ENCODE data around the gene LRWD1.
A peak's percentile ranks its signal among the peaks of the same experiment; 100 is the strongest.

LRWD1 gene

DNA sequence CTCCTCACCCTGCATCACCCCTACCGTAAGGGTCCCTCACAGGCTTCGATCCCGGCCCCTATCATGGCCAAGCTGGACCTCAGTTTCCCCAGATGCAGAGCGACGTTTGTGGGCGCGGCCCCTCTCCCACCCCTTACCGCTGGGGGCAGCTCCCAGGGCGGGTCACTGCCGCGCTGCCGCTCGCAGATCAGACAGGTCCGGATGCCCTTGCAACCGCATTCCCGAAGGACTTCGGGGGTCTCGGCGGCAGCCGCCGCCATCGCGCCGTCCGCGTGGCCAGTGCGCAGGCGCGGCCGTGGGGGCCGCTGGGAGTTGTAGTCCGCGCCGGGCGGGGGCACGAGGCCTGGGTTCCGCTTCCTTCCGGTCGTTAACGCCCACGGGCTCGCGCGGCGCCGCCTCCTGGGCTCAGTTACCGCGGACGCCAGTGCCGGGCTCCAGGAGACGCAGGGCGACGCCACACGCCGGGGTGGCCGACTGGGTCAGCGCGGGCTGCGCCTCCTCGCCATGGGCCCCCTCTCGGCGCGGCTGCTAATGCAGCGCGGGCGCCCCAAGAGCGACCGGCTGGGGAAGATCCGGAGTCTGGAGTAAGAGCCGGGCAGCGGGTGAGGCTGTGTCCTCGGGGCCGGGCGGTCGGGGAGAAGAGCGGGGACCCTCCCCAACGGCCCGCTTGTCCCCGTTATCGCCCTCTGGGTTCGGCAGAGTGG is at the start of gene LRWD1, which contains the start of gene ALKBH4:
Gene LRWD1, plus strand, starts transcription at position 408 of the 704 bp plus-strand sequence. Its CDS starts 97 bp downstream, at position 505.
Gene ALKBH4, minus strand, starts transcription at position 287 of the 704 bp plus-strand sequence. Its CDS starts 27 bp downstream, at position 260.
- peak; percentile 34 for DNase-seq

DNA sequence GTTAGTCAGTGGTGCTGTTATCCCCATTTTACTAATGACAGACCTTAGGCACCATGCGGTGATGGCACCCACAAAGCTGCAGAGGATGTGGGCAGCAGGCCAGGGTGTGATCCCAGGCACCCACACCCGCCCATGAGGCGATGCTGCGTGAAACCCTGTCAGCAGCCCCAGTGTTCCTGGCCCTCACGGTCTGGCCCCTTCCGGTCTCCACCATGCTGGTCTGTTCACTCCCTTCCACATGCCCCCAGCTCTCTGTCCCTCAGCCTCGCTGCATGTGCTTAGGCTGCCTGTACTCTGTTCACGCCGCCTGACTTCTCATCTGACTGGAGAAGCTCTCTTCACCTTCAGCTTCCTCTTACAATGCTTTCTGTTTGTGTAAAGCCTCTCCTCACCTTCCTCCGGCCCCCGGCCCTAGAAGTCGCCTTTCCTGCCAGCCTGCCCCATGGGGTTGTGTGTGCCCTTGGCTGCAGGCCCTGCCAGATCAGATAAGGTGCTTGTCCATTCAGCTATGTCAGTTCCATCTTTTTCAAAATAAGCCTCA is 49.0 kb upstream of the LRWD1 start:
- DNase-seq = no peak

DNA sequence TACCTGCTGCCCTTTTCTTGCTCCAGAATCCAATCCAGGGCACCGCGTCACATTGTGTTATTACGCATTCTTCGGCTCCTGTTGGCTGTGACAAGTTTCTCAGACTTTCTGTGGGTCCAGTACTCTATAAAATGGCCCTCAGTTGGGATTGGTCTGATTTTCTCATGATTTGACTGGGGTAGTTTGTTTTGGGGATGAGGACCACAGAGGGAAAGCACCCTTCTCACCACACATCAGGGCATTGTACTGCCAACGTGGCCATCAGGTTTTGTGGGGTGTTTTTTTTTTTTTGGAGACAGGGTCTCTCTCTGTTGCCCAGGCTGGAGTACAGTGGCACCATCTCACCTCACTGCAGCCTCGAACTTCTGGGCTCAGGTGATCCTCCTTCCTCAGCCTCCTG is 48.4 kb upstream of the LRWD1 start:
- no peak for DNase-seq

DNA sequence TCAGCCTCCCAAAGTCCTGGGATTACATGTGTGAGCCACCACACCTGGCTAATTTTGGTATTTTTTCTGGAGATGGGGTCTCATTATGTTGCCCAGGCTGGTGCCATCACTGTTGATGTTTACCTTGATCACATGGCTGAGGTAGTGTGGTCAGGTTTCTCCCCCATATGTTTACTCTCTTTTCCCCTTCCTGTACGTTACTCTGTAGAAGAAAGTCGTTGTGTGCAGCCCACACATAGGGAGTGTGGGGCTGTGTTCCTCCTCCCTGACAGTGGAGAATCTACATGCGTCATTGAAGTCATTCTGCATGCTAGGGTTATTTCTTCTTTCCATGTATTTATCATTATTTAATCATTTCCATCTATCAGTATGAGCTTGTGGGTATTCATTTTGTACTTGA is 47.7 kb upstream of the LRWD1 start:
- DNase-seq = no peak

DNA sequence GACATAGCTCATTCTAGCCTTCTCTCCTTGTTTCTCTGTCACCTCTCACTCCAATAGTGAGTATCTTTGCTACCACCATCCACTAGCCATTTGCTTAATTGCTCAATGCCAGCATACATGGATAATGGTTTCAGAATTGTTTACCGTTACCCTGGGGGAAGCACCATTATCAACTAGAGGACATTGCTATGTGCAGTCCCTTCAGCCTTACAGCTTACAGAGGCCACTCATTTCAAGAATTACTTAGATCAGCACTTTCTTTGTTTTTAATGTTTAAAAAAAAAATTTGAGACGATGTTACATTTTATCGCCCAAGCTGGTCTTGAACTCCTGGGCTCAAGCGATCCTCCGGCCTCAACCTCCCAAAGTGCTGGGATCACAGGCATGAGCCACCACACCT is 46.2 kb upstream of the LRWD1 start:
- DNase-seq = no peak

DNA sequence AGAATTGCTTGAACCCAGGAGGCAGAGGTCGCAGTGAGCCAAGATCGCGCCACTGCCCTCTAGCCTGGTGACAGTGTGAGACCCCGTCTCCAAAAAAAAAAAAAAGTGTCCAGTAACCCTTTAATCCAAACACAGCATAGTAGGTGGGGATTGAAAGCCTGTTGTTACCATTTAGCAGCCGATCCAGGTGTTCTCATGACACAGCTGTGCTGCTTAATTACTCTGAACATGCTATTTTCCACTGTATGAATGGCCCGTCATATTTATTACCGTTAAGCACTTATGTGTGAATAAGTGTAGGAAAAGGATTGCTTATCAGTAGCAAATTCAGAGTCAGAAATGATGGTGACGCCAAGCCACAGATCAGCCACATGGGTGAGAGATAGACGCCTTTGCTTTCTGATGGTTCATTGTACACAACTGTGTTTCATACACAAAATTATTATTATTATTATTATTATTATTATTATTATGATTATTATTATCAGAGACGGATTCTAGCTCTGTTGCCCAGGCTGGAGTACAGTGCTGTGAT is 43.0 kb upstream of the LRWD1 start:
- DNase-seq = no peak

DNA sequence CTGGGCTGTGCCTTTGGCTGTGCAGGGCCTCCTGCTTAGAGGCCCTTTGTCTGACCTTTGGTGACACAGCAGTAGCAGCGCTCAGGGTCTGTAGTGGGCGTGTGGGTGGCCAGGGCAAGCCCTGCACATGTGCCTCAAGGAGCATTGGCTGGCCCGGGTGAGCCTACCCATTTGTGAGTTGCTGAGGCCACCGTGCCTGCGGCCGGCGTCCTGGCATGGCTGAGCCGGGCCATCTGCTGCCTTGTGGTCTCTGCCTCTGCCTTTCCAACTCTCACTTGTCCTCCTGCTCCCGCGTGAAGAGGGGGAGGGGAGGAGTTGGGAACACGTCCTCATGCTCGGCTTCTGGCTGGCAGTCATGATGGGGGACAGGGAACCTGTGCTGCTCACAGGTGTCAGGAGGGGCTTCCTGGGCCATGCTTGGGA is 40.6 kb upstream of the LRWD1 start:
- DNase-seq = no peak

DNA sequence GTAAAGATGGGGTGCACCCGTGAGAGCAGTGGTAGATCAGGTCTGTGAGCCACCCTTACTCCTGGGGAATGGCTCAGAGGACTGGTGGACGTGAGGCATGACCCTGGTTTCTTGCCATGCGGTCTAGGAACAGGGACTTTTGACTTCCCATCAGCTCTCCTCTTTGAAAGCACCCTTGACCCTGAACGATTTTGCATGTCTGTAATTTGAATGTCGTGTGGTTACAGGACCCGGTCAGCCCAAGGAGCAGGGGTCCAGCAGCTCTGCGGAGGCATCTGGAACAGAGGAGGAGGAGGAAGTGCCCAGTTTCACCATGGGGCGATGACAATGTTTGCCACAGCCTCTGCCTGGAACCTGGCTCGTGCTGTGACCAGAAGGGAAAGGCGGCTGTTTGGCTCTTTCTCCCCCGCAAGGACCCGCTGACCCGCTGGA is 40.0 kb upstream of the LRWD1 start:
- no peak for DNase-seq

DNA sequence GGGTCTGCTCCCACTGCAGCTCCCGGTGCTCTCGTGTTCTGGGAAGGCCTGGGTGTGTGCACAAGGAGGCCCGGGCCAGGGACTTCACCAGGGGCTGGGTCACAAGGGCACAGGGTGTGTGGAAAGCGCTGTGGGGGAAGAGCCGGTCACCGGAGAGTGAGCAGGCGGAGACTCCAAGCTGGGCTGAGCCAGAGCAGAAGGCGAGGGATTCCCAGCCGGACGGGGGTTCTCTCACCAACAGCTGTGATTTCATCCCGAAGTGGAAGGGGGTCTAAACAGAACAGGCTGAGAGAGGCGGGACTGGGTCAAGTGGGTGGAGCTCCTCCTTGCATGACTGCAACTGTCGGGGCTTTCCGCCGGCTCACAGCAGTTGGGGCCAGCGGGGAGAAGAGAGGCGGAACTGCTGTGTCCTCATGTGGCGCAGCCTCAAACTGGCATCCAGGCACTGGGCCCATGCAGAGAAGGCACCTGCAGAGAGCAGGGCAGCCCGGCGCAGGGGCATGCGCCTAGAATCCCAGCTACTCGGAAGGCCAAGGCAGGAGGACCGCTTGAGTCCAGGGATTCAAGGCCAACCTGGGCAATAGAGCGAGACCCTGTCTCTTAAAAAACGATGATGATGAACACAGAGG is 39.0 kb upstream of the LRWD1 start:
- no peak for DNase-seq

DNA sequence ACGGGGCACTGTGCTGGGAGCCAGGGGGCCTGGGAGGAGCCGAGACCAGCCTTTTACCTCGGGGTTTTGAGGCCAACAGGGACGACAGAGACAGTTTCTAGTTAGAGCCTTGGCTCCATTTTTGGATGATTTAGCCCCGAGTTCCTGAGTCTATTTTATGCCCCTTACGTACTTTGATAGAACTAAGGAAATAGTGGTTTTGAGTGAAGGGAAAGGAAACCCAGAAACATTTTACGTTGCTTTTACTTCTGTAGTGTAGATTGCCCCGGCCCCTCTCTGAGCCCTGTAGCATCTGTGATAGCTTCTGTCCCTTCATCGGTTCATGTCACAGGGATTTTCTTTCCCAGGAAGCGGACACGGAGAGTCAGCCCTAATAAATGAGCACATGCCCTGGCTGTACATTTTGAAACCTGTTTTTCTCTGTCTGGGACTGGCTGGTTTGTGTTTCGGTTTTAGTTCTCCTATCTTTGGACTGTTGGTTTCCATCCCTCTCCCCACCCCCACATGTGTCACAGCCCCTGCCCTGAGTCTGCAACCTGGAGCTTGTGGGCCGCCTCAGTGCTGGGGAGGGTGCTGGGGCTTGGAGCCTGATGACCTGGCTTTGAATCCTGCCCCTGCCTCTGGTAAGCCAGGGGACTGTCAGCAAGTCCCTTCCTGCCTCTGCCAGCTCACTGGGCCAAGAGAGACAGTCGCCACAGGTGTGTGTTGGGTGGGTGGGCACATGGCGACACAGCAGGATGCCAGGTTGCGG is 38.3 kb upstream of the LRWD1 start:
- DNase-seq = no peak

DNA sequence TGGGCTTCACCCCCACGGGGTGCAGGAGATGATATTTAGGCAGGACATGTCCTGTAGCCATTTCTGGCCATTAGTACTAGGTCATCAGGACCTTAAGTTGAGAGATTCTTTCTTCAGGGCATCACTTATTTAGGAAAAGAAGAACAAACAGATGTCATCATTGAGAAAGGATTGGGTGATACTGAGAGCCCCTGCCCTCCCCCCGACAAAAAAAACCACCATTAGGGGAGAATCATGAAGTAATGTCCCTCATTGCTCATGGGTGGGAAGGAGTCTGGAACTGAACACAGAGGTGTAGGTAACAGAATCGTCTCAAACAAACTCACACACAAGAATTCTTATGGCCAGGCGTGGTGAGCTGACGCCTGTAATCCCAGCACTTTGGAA is 37.8 kb upstream of the LRWD1 start:
- DNase-seq = no peak

DNA sequence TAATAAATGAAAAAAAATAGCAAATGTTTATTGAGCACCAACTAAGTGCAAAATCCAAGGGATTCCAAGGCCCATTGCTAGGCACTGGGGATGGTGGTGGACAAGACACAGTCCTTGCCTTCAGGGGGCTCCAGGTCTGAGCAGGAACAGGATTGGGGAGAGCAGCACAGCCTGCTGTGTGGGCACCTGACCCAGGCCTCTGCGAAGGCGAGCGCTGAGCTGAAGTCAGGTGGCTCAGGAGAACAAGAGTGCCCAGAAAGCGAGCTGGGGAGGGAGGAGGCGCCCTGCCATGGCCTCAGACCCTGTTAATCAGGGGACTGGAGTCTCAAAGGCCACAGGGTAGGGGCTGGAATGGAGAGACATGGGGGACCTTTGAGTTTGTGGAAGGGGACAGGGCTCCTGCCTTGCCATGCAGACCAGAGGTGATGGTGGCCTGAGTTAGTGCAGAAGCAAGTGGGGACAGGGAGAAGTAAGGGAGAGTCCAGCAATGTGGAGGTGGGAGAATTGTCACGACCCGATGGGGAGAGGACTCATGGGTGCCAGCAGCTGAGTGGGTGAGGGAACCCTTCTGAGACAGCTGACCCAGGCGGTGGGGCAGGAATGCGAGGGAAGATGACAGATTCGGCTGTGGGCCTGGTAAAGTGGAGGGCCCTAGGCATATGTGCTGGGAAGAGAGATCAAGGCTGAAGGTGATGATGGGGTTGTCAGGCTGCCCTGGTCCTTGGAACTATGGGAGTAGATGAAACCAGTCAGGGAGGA is 35.5 kb upstream of the LRWD1 start:
- DNase-seq = no peak

DNA sequence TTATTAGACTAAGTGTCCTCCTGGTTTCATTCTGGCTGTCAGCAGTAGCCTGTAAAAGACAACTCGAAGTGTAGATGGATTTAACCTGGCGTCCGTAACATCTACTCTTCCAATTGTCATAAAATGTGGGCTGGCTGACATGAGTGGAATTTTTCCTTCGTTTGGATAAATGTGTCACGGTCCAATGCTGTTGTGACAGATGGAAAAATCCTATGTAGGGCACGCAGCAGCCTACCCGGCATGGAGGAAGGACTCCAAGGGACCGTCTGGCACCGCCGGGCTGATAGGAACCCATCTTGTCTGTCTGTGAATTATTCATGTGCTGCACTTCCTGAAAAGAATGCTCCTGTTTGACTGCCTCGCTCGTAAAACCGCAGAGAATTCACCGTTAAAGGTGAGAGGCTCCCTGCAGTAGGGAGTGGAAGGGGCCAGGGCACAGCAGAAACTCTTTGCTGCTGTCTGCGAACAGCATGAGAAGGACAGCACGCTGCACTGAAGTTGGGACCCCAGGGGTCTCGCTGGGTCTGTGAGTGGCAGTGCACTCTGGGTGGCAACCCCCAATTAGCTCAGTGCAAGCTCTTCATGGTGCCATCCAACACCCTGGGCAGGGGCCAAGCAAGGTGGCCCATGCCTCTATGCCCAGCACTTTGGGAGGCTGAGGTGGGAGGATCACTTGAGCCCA is 33.0 kb upstream of the LRWD1 start:
- peak; percentile 12 for DNase-seq

DNA sequence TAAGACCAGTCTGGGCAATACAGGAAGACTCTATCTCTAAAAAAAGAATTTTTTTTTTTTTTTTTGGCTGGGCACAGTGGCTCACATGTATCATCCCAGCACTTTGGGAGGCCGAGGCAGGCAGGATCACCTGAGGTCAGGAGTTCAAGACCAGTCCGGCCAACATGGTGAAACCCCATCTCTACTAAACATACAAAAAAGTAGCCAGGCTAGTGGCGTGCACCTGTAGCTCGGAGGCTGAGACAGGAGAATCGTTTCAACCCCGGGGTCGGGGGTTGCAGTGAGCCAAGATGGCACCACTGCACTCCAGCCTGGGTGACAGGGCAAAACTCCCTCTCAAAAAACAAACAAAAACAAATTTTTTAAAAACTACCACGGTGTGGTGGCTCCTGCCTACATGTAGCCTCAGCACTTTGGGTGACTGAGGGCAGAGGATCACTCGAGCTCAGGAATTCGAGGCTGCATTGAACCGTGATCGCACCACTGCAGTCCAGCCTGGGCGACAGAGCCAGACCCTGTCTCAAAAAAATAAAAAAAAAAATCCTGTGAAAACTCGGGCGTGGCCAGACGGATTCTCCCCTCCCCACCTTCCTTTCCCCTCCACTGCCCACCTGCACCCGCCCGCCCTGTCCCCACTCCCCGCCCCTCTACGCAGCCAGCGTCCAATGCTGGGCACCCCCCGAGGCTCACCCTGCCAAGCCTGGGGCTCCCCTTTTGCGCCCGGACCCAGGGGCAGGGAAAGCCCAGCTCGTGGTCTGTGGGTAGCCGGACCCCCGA is 32.2 kb upstream of the LRWD1 start:
- no peak for DNase-seq

DNA sequence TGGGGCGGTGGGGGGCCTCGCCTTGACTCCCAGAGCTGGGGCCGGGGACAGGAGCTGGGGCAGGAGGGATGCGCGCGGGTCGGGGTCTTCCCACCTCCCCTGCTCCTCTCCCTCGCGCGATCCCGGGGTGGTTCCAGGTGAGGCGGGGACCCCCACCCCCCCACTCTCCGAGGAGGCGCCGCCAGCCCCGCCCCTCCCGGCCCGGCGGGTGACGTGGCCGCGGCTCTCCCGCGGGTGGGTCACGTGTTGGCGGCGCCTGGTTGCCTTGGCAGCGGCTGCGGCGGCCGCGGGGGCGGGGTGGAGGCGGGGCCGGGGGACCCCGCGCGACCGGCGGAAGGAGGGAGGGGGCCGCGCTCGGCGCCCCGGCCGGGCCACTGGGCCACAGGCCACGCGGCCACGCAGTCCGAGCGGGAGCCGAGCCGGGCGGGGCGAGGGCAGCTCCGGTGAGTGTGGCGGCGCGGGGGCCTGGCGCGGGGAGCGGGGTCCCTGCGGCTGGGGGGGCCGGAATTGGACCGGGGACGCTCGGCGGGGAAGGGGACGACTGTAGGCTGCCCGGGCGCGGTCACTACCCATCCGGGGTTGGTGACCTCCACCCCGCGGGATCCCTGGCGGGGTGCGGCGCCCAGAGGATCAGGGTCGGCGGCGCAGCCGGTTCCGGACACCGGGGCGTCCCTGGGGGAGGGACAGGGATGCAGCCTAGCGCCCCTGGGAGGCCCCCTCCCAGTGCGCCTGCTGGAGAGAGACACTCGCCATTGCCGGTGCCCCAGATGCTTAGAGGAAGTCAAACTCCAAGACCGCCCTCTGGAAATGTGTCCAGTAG is 31.4 kb upstream of the LRWD1 start, which contains the start of gene ORAI2:
Gene ORAI2, plus strand, starts transcription at position 357 of the 820 bp plus-strand sequence. CDS start 5,382 bp downstream, outside the sequence.
- DNase-seq = no peak

DNA sequence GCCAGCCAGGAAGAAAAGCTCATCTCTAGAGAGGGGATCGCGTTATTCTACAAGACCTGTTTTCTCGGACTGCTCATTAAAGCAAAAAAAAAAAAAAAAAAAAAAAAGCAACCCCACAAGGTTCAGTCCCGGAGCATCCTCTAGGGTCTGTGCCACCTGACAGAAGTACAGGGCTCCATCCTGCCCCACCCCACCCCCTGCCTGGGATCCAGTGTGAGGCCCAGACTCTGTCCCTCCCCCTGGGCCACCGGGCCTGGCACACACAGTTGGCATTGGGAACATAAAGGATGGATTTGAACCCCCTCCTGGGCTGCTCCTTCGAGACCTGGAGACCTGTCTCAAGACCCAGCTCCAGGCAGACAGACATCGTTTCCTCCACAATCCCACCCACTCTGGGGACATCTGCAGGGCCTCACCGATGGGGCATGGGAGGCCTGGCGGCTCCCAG is 30.7 kb upstream of the LRWD1 start:
- DNase-seq = no peak

DNA sequence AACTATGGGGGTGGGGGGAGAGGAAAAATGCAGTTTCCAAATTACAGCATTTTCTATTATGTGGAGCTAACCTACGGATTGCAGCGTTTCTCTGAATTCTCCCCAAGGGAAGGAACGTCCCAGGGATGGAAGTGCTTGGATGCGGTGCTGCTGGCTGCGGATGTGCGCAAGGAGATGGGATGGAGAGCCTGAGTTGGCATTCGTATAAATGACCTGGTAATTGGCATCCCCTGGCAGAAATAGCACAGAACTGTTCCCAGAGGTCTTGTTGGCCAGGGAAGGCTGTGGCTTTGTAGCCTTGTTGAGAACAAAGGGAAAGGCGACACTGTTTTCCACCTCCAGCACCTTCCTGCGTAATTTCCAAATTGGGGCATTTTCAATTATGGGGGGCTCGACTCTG is 28.7 kb upstream of the LRWD1 start:
- DNase-seq = no peak

DNA sequence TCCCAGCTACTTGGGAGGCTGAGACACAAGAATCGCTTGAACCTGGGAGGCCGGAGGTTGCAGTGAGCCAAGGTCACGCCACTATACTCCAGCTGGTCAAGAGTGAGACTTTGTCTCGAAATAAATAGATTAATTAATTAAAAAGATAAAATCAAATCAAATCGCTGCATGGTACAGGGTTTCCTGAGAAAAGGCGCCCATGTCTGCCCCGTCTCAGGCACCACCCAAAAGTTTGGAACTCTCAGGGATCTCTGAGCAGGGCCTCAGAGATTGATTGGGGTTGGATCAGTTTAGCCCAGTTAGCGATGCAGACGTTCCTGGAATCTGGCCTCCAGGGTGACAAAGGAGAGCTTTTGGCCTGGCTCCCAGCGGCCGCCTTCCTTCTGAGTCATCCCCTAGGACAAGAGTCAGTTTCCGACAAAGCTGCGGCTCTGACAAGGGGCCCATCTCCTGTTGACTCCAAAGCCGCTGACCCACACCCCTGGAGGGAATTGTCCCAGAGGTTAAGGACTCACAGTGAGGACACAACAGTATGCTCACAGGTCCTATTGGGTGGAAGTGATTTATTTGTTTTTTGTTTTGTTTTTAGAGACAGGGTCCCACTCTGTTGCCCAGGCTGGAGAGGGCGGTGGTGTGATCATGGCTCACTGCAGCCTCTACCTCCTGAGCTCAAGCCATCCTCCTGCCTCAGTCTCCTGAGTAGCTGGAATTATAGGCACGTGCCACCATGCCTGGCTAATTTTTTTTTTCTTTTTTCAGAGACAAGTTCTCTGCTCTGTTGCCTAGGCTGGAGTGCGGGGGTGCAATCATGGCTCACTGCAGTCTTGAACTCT is 24.6 kb upstream of the LRWD1 start:
- DNase-seq = no peak

All from NCI-H2029 treated with DMSO at 0.1 percent for 48 hours (cell line).